IMR-90 (cell line): ENCODE data around the gene SARNP. TPM values are rescaled to one million over a fixed set of nuclear protein-coding genes. Genes with fewer than 3 reads are reported as not detected.

Experiments used
- ATAC-seq: fragments of 200-7000 bp; cut with Tn5 transposase; 2 replicates; pipeline ENCODE4 v1.9.1; 2020; ENCODE audit warnings: low read depth, mild to moderate bottlenecking, moderate library complexity
- BruUV-seq: library from RNA; stranded (reverse); fragments of 400-500 nt; replicated peaks from 2 replicates; lab custom pipeline; 2021; lab: Mats Ljungman, UMichigan
- CTCF ChIA-PET: fragments of 300-600 bp; formaldehyde crosslinking; extraction: SDS; loops from one replicate; lab custom pipeline; 2021; ENCODE audit warnings: antibody characterized with exemption; lab: Yijun Ruan, JAX
- POLR2A ChIA-PET: fragments of 300-600 bp; sonication (Branson Sonifier 250); formaldehyde crosslinking; loops from one replicate; lab custom pipeline; 2022; ENCODE audit warnings: antibody characterized with exemption; ENCODE audit not compliant: unreplicated experiment; lab: Charles Lee
- DNase-seq: peaks from one replicate; pipeline ENCODE4 v3.0.0; 2013
- H2AFZ ChIP-seq: replicated peaks from 2 replicates; pipeline ENCODE3; 2013; ENCODE audit warnings: low read length, mild to moderate bottlenecking; ENCODE audit not compliant: poor library complexity
- H2AK5ac ChIP-seq: 2 replicates; pipeline ENCODE4 v1.6.1; 2013; ENCODE audit warnings: low read depth, low read length, inconsistent platforms
- H2AK9ac ChIP-seq: replicated peaks from 2 replicates; pipeline ENCODE3; 2013; ENCODE audit warnings: mild to moderate bottlenecking, low read depth, low read length, moderate library complexity; ENCODE audit not compliant: poor library complexity
- H2BK120ac ChIP-seq: 2 replicates; pipeline ENCODE4 v1.6.1; 2013; ENCODE audit warnings: low read depth, low read length, inconsistent platforms
- H2BK15ac ChIP-seq: 3 replicates; pipeline ENCODE4 v1.6.1; 2013; ENCODE audit warnings: low read depth, low read length, inconsistent platforms
- H2BK20ac ChIP-seq: 2 replicates; pipeline ENCODE4 v1.6.1; 2013; ENCODE audit warnings: low read depth, mild to moderate bottlenecking, inconsistent platforms, low read length, moderate library complexity
- H2BK5ac ChIP-seq: 2 replicates; pipeline ENCODE4 v1.6.1; 2013; ENCODE audit warnings: mild to moderate bottlenecking, low read depth, low read length, inconsistent platforms; ENCODE audit not compliant: poor library complexity, severe bottlenecking
- H3K14ac ChIP-seq: replicated peaks from 2 replicates; pipeline ENCODE4 v1.6.1; 2013; ENCODE audit warnings: low read depth, low read length, inconsistent platforms
- H3K18ac ChIP-seq: 2 replicates; pipeline ENCODE4 v1.6.1; 2013; ENCODE audit warnings: low read depth, low read length, control low read depth
- H3K23ac ChIP-seq: 2 replicates; pipeline ENCODE4 v1.6.1; 2013; ENCODE audit warnings: low read depth, low read length, inconsistent platforms
- H3K27ac ChIP-seq: 2 replicates; pipeline ENCODE4 v1.5.1; 2013; ENCODE audit warnings: mild to moderate bottlenecking, control low read depth, low read length; ENCODE audit not compliant: insufficient read depth
- H3K27me3 ChIP-seq: 2 replicates; pipeline ENCODE4 v1.6.1; 2013; ENCODE audit warnings: low read length; ENCODE audit not compliant: control insufficient read depth, insufficient read depth
- H3K36me3 ChIP-seq: 2 replicates; pipeline ENCODE4 v1.6.1; 2013; ENCODE audit warnings: low read length, mixed read lengths; ENCODE audit not compliant: control insufficient read depth, insufficient read depth
- H3K4ac ChIP-seq: 2 replicates; pipeline ENCODE4 v1.6.1; 2013; ENCODE audit warnings: low read depth, low read length, inconsistent platforms
- H3K4me1 ChIP-seq: 2 replicates; pipeline ENCODE4 v1.6.1; 2013; ENCODE audit warnings: low read length, mixed read lengths; ENCODE audit not compliant: control insufficient read depth, insufficient read depth
- H3K4me2 ChIP-seq: 2 replicates; pipeline ENCODE4 v1.6.1; 2013; ENCODE audit warnings: low read depth, mild to moderate bottlenecking, control low read depth, low read length, moderate library complexity
- H3K4me3 ChIP-seq: 2 replicates; pipeline ENCODE4 v1.5.1; 2013; ENCODE audit warnings: low read depth, mild to moderate bottlenecking, control low read depth, low read length, moderate library complexity; ENCODE audit not compliant: insufficient read depth
- H3K56ac ChIP-seq: 2 replicates; pipeline ENCODE4 v1.6.1; 2013; ENCODE audit warnings: low read length, inconsistent platforms; ENCODE audit not compliant: insufficient read depth; ENCODE audit errors: extremely low read depth
- H3K79me1 ChIP-seq, 2 experiments: 2 replicates each; pipeline ENCODE4 v1.6.1; 2013; ENCODE audit warnings: low read length in 2 of 2, inconsistent platforms in 1 of 2, low read depth in 1 of 2
- H3K9ac ChIP-seq: 2 replicates; pipeline ENCODE4 v1.6.1; 2013; ENCODE audit warnings: low read depth, low read length, control low read depth
- H3K9me1 ChIP-seq: 2 replicates; pipeline ENCODE4 v1.6.1; 2013; ENCODE audit warnings: low read length, inconsistent platforms; ENCODE audit not compliant: insufficient read depth
- H3K9me3 ChIP-seq: 2 replicates; pipeline ENCODE4 v1.6.1; 2013; ENCODE audit warnings: low read length; ENCODE audit not compliant: control insufficient read depth, insufficient read depth
- H4K20me1 ChIP-seq: 2 replicates; pipeline ENCODE4 v1.6.1; 2013; ENCODE audit warnings: low read length, inconsistent platforms; ENCODE audit not compliant: insufficient read depth
- H4K5ac ChIP-seq: 2 replicates; pipeline ENCODE4 v1.6.1; 2013; ENCODE audit warnings: mild to moderate bottlenecking, low read depth, low read length, control low read depth
- H4K8ac ChIP-seq, 2 experiments: 2 replicates each; pipeline ENCODE4 v1.6.1; 2013; ENCODE audit warnings: low read depth in 2 of 2, low read length in 2 of 2, control low read depth in 1 of 2, inconsistent platforms in 1 of 2
- H4K91ac ChIP-seq: 2 replicates; pipeline ENCODE4 v1.6.1; 2013; ENCODE audit warnings: low read depth, low read length, inconsistent platforms; ENCODE audit not compliant: insufficient read depth
- BHLHE40 ChIP-seq: fragments of 150-350 bp; IDR thresholded peaks from 2 replicates; pipeline ENCODE4 v1.6.1; 2016; ENCODE audit warnings: mild to moderate bottlenecking, low read depth, low read length
- CEBPB ChIP-seq: IDR thresholded peaks from 2 replicates; pipeline ENCODE4 v1.6.1; 2012; ENCODE audit warnings: low read depth, low read length, improper control_type of control experiment
- CHD1 ChIP-seq: IDR thresholded peaks from 2 replicates; pipeline ENCODE4 v1.6.1; 2012; ENCODE audit warnings: low read depth, low read length, improper control_type of control experiment
- CTCF ChIP-seq: conservative IDR thresholded peaks from 2 replicates; pipeline ENCODE4 v1.5.1; 2012; ENCODE audit warnings: mild to moderate bottlenecking, low read depth, low read length, improper control_type of control experiment
- ELK1 ChIP-seq: fragments of 150-350 bp; IDR thresholded peaks from 2 replicates; pipeline ENCODE4 v1.6.1; 2016; ENCODE audit warnings: low read depth, mild to moderate bottlenecking, low read length, moderate library complexity, borderline replicate concordance
- FOS ChIP-seq: fragments of 150-350 bp; IDR thresholded peaks from 2 replicates; pipeline ENCODE4 v1.6.1; 2016; ENCODE audit warnings: low read depth, low read length
- MAFK ChIP-seq: IDR thresholded peaks from 2 replicates; pipeline ENCODE4 v1.6.1; 2012; ENCODE audit warnings: low read depth, low read length, improper control_type of control experiment
- MAZ ChIP-seq: IDR thresholded peaks from 2 replicates; pipeline ENCODE4 v1.6.1; 2012; ENCODE audit warnings: low read depth, mild to moderate bottlenecking, low read length, improper control_type of control experiment, moderate library complexity, borderline replicate concordance
- NFE2L2 ChIP-seq: fragments of 150-350 bp; IDR thresholded peaks from 2 replicates; pipeline ENCODE4 v1.6.1; 2016; ENCODE audit warnings: low read depth, mild to moderate bottlenecking, low read length
- POLR2A ChIP-seq: IDR thresholded peaks from 2 replicates; pipeline ENCODE4 v1.6.1; 2012; ENCODE audit warnings: mild to moderate bottlenecking, low read depth, low read length
- RCOR1 ChIP-seq: IDR thresholded peaks from 2 replicates; pipeline ENCODE4 v1.6.1; 2012; ENCODE audit warnings: mild to moderate bottlenecking, low read length, improper control_type of control experiment; ENCODE audit not compliant: insufficient replicate concordance
- RFX5 ChIP-seq: IDR thresholded peaks from 2 replicates; pipeline ENCODE4 v1.8.0; 2012; ENCODE audit warnings: low read depth, mild to moderate bottlenecking, low read length, moderate library complexity
- SMC3 ChIP-seq: fragments of 150-350 bp; IDR thresholded peaks from 2 replicates; pipeline ENCODE4 v1.6.1; 2016; ENCODE audit warnings: low read depth, mild to moderate bottlenecking, antibody characterized with exemption, low read length, moderate library complexity
- WGBS, 2 experiments: methylation state at CpG; one replicate each; pipeline versions ENCODE4 v1.1.5 to v1.1.7; 2013; ENCODE audit warnings: missing lambda C conversion rate in 2 of 2; ENCODE audit not compliant: insufficient read length in 1 of 2; ENCODE audit errors: extremely low coverage in 2 of 2; 5-methylcytosine and 5-hydroxymethylcytosine counted together
- dilution Hi-C: fragments of 300-500 bp; cut with HindIII; formaldehyde crosslinking; loops from one replicate; pipeline ENCODE4 v1.14.3; 2018; ENCODE audit warnings: low sequenced_read_pairs; ENCODE audit not compliant: unreplicated experiment
- in situ Hi-C: fragments of 300-500 bp; cut with MboI; formaldehyde crosslinking; loops from 3 replicates; pipeline ENCODE4 v1.14.3; 2019; ENCODE audit warnings: low sequenced_read_pairs, inconsistent platforms, mixed read lengths
- intact Hi-C: fragments of 100-400 bp; cut with micrococcal nuclease; formaldehyde crosslinking; loops from 2 replicates; pipeline ENCODE4 v1.10.0; 2022
- polyA plus RNA-seq, 3 experiments: library from polyadenylated mRNA; depleted of rRNA; stranded (reverse); fragments of >200 nt; gene quantifications; 2 replicates each; pipeline ENCODE4 v1.2.3, GENCODE V29; 2012; ENCODE audit warnings: low replicate concordance in 1 of 3
- total RNA-seq: library from RNA; depleted of rRNA; stranded (reverse); fragments of >200 nt; gene quantifications from 2 replicates; pipeline ENCODE4 v1.2.3, GENCODE V29; 2012

SARNP gene
- total and polyA plus RNA-seq, 2 of the 4 experiments (the other 2 are of a cell fraction): 46.8 to 103 TPM

- no peak overlapping the region for H3K23ac ChIP-seq
- WGBS, 2 experiments: no CpG with 5 or more reads among the region's 3 CpGs
- H3K27me3 ChIP-seq: no peaks in the 10 kb centered on the region
- H3K56ac ChIP-seq: no peak overlapping the region
- no peak overlapping the region for H3K27ac ChIP-seq
- in situ Hi-C loops: no loop called here
- H3K9me1 ChIP-seq: peaks cover 11% of the 10 kb centered on the region
- H2AK9ac ChIP-seq: no peak overlapping the region
- H3K4ac ChIP-seq: no peak overlapping the region
- peaks cover 10% of the 10 kb centered on the region for H3K4me1 ChIP-seq
- no peak overlapping the region for H2BK120ac ChIP-seq
- intact Hi-C loops: loop anchor here (5.0 kb wide), 2 partner anchors 36 to 61 kb away; no protein-coding TSS in a partner anchor
- no TSS peak for BruUV-seq
- H3K18ac ChIP-seq: no peak overlapping the region
- H3K14ac ChIP-seq: no peak overlapping the region
- H3K9ac ChIP-seq: no peak overlapping the region
- no peak overlapping the region for H2BK20ac ChIP-seq
- no peak overlapping the region for H2AK5ac ChIP-seq
- H2BK5ac ChIP-seq: no peak overlapping the region
- no peak overlapping the region for H4K91ac ChIP-seq
- dilution Hi-C loops: no loop called here
- H4K5ac ChIP-seq: no peak overlapping the region
- H2AFZ ChIP-seq: peak overlapping the region; percentile 78
- POLR2A ChIA-PET: no interaction called here
- no peaks in the 10 kb centered on the region for H4K20me1 ChIP-seq
- no peak for TF ChIP-seq CHD1
- no peak for TF ChIP-seq POLR2A
- no peak for TF ChIP-seq SMC3
- no peak for TF ChIP-seq FOS
- TF ChIP-seq BHLHE40: no peak
- no peak for TF ChIP-seq MAZ
- TF ChIP-seq ELK1: no peak
- TF ChIP-seq MAFK: no peak
- no peak for TF ChIP-seq NFE2L2
- no peak for TF ChIP-seq RFX5
- TF ChIP-seq CEBPB: no peak
- no peak for TF ChIP-seq RCOR1
- no peak for TF ChIP-seq CTCF
- peak; percentile 42 for DNase-seq
- no peak for ATAC-seq
- no peak overlapping the region for H2BK15ac ChIP-seq
- H3K9me3 ChIP-seq: no peaks in the 10 kb centered on the region
- no peaks in the 10 kb centered on the region for H3K36me3 ChIP-seq
- CTCF ChIA-PET: no interaction called here
- H3K4me3 ChIP-seq: no peak overlapping the region
- no peak overlapping the region for H4K8ac ChIP-seq
- H3K4me2 ChIP-seq: no peak overlapping the region
- H3K79me1 ChIP-seq: peaks cover 4 to 8% of the 10 kb centered on the region in 2 experiments
These were observed 33.4 kb upstream of the SARNP start for GRCh38 chr12:55850893-55851292.
